ENCODE results near the gene SYNE1. TPM values are rescaled to one million over a fixed set of nuclear protein-coding genes. Genes with fewer than 3 reads are reported as not detected.

The SYNE1 gene
- polyA plus RNA-seq, 1 donor from 2014 or later = 38.5 TPM

DNA sequence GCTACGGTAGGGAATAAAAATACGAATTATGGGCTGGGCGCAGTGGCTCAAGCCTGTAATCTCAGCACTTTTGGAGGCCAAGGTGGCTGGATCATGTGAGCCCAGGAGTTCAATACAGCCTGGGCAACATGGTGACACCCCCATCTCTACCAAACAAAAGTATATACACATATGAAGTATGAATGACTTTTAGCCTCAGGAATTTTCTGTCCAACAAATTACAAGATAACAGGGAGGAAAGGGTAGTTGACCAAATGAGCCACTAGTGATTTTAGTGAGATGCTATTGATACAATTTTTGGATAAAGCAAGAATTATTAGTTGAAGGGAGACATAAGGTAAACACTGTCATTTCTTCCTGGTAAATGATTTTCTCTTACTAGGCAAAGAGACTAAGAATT lies 328.2 kb downstream of the SYNE1 start:
- no peak for TF ChIP-seq EP300 (conservative IDR thresholded peaks at IDR 0.05; ENCODE audit: poor library complexity, severe bottlenecking)
- no peak for TF ChIP-seq SMC3 (conservative IDR thresholded peaks at IDR 0.05; ENCODE audit: poor library complexity)
- TF ChIP-seq, protein P1, sequence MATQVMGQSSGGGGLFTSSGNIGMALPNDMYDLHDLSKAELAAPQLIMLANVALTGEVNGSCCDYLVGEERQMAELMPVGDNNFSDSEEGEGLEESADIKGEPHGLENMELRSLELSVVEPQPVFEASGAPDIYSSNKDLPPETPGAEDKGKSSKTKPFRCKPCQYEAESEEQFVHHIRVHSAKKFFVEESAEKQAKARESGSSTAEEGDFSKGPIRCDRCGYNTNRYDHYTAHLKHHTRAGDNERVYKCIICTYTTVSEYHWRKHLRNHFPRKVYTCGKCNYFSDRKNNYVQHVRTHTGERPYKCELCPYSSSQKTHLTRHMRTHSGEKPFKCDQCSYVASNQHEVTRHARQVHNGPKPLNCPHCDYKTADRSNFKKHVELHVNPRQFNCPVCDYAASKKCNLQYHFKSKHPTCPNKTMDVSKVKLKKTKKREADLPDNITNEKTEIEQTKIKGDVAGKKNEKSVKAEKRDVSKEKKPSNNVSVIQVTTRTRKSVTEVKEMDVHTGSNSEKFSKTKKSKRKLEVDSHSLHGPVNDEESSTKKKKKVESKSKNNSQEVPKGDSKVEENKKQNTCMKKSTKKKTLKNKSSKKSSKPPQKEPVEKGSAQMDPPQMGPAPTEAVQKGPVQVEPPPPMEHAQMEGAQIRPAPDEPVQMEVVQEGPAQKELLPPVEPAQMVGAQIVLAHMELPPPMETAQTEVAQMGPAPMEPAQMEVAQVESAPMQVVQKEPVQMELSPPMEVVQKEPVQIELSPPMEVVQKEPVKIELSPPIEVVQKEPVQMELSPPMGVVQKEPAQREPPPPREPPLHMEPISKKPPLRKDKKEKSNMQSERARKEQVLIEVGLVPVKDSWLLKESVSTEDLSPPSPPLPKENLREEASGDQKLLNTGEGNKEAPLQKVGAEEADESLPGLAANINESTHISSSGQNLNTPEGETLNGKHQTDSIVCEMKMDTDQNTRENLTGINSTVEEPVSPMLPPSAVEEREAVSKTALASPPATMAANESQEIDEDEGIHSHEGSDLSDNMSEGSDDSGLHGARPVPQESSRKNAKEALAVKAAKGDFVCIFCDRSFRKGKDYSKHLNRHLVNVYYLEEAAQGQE (IDR thresholded peaks at IDR 0.05; ENCODE audit: borderline replicate concordance) = no peak
- no peak for TF ChIP-seq TAF1 (IDR thresholded peaks at IDR 0.05; ENCODE audit: low read depth)
- TF ChIP-seq RAD21 (conservative IDR thresholded peaks at IDR 0.05) = no peak
- Histone ChIP-seq H3K4me2 (ENCODE audit: low read length) (no peak overlapping the region), H3K27me3 (ENCODE audit: insufficient read depth, low read depth, low read length) (no peaks in the 10 kb centered on the region), H3K27ac (ENCODE audit: low read length) (no peak overlapping the region), H2AFZ (ENCODE audit: low read depth, low read length) (no peak overlapping the region), H3K9me2 (ENCODE audit: insufficient read depth, low read length) (no peaks in the 10 kb centered on the region), H4K20me1 (ENCODE audit: insufficient read depth) (no peaks in the 10 kb centered on the region), H3K9me3 (ENCODE audit: low read length) (no peaks in the 10 kb centered on the region), H3K79me2 (replicated peaks; ENCODE audit: insufficient read depth, low read length) (no peaks in the 10 kb centered on the region), H3K4me3 (ENCODE audit: low read length) (no peak overlapping the region), H3K36me3 (ENCODE audit: insufficient read depth, low read length) (no peaks in the 10 kb centered on the region), H3F3A (ENCODE audit: insufficient read depth, low read length, poor library complexity, severe bottlenecking) (no peaks in the 10 kb centered on the region), H3K9ac (ENCODE audit: low read length) (no peak overlapping the region)

DNA sequence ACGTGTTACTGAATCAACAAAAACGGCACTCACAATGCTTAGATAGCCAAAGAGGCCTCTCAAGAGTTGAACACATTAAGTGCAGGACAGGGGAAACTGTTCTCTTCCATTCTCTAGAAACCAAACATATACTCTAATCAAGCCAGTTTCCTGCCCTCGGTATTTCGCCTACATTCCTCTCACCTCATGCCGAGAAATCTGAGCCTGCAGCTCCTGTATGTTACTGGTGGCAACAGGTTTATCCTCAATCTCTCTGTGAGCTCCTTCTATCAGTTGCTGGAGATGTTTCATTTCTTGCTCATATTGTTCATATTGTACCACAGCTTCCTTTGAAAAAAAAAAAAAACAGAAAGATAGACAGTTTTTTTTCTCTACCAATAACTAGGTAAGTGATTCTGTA lies 328.9 kb downstream of the SYNE1 start:
- Histone ChIP-seq H3K79me2 (replicated peaks; ENCODE audit: insufficient read depth, low read length) (no peaks in the 10 kb centered on the region), H3K4me3 (ENCODE audit: low read length) (no peak overlapping the region), H3K27me3 (ENCODE audit: insufficient read depth, low read depth, low read length) (no peaks in the 10 kb centered on the region), H2AFZ (ENCODE audit: low read depth, low read length) (no peak overlapping the region), H3K27ac (ENCODE audit: low read length) (no peak overlapping the region), H4K20me1 (ENCODE audit: insufficient read depth) (no peaks in the 10 kb centered on the region), H3K9me3 (ENCODE audit: low read length) (no peaks in the 10 kb centered on the region), H3K9me2 (ENCODE audit: insufficient read depth, low read length) (no peaks in the 10 kb centered on the region), H3K9ac (ENCODE audit: low read length) (no peak overlapping the region), H3K4me2 (ENCODE audit: low read length) (no peak overlapping the region), H3F3A (ENCODE audit: insufficient read depth, low read length, poor library complexity, severe bottlenecking) (no peaks in the 10 kb centered on the region), H3K36me3 (ENCODE audit: insufficient read depth, low read length) (no peaks in the 10 kb centered on the region)
- TF ChIP-seq EP300 (conservative IDR thresholded peaks at IDR 0.05; ENCODE audit: poor library complexity, severe bottlenecking) (no peak), TAF1 (IDR thresholded peaks at IDR 0.05; ENCODE audit: low read depth) (no peak), RAD21 (conservative IDR thresholded peaks at IDR 0.05) (no peak), MXI1 (conservative IDR thresholded peaks at IDR 0.05; ENCODE audit: poor library complexity, severe bottlenecking) (no peak), SMC3 (conservative IDR thresholded peaks at IDR 0.05; ENCODE audit: poor library complexity) (no peak), EZH2 (IDR thresholded peaks at IDR 0.05; ENCODE audit: borderline replicate concordance, insufficient read depth, low read length, poor library complexity, severe bottlenecking) (no peak), POLR2AphosphoS5 (IDR thresholded peaks at IDR 0.05) (no peak)
- TF ChIP-seq, protein P1 (IDR thresholded peaks at IDR 0.05; ENCODE audit: borderline replicate concordance) = no peak
- TF ChIP-seq, protein P2, sequence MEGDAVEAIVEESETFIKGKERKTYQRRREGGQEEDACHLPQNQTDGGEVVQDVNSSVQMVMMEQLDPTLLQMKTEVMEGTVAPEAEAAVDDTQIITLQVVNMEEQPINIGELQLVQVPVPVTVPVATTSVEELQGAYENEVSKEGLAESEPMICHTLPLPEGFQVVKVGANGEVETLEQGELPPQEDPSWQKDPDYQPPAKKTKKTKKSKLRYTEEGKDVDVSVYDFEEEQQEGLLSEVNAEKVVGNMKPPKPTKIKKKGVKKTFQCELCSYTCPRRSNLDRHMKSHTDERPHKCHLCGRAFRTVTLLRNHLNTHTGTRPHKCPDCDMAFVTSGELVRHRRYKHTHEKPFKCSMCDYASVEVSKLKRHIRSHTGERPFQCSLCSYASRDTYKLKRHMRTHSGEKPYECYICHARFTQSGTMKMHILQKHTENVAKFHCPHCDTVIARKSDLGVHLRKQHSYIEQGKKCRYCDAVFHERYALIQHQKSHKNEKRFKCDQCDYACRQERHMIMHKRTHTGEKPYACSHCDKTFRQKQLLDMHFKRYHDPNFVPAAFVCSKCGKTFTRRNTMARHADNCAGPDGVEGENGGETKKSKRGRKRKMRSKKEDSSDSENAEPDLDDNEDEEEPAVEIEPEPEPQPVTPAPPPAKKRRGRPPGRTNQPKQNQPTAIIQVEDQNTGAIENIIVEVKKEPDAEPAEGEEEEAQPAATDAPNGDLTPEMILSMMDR (IDR thresholded peaks at IDR 0.05; ENCODE audit: poor library complexity, severe bottlenecking) = no peak
